ENCODE results near the gene RICTOR. TPM values are rescaled to one million over a fixed set of nuclear protein-coding genes. Genes with fewer than 3 reads are reported as not detected.
A peak's percentile ranks its signal among the peaks of the same experiment; 100 is the strongest.

The RICTOR gene
- total and polyA plus RNA-seq, 9 of the 15 experiments (the other 6 are each of a cell fraction or from before 2014, with no cell fraction given), result 13.9 to 46.6 (median 22.6) TPM

- TF ChIP-seq ZFP36 (IDR thresholded peaks at IDR 0.05; ENCODE audit: low read depth, low read length, partially characterized antibody) (no peak), POLR2H (tag; IDR thresholded peaks at IDR 0.05; ENCODE audit: low read depth) (no peak), ESRRB (CRISPR knock-in tag; IDR thresholded peaks at IDR 0.05; ENCODE audit: borderline replicate concordance) (no peak), SRSF1 (IDR thresholded peaks at IDR 0.05; ENCODE audit: low read depth, low read length) (no peak), RAD21 (CRISPR knock-in tag; conservative IDR thresholded peaks at IDR 0.05 in 1 of 2, IDR thresholded peaks at IDR 0.05 in 1 of 2) (0 out of 4 replicates have a peak, but pooled peaks of 1 of the 2 experiments have one; percentile 13), TCF15 (CRISPR knock-in tag; IDR thresholded peaks at IDR 0.05) (no peak), KDM4B (IDR thresholded peaks at IDR 0.05; ENCODE audit: borderline replicate concordance in 2 of 2, low read depth in 1 of 2) (no peak), FOSL1 (tag; conservative IDR thresholded peaks at IDR 0.05) (peak; percentile 50), TCF3 (CRISPR knock-in tag; IDR thresholded peaks at IDR 0.05) (peak; percentile 41; the same call in 1 of the 2 replicates), NFE2 (IDR thresholded peaks at IDR 0.05; ENCODE audit: low read depth) (peak; percentile 84), FOXM1 (IDR thresholded peaks at IDR 0.05; ENCODE audit: low read depth) (no peak), FOXM1 (CRISPR knock-in tag; IDR thresholded peaks at IDR 0.05; ENCODE audit: low read depth) (no peak), PTTG1 (tag; IDR thresholded peaks at IDR 0.05; ENCODE audit: low read depth) (no peak), NFE2L1 (tag; IDR thresholded peaks at IDR 0.05; ENCODE audit: borderline replicate concordance, low read depth) (peak; percentile 22; the same call in 1 of the 2 replicates), WHSC1 (IDR thresholded peaks at IDR 0.05; ENCODE audit: low read length) (no peak), SMARCA4 (IDR thresholded peaks at IDR 0.05) (peak; percentile 66; the same call in 1 of the 2 replicates), DPF2 (IDR thresholded peaks at IDR 0.05) (peak; percentile 61), TEAD4 (IDR thresholded peaks at IDR 0.05; ENCODE audit: low read length) (peak; percentile 37), TEAD4 (CRISPR knock-in tag; IDR thresholded peaks at IDR 0.05; ENCODE audit: borderline replicate concordance) (no peak), ELF4 (CRISPR knock-in tag; IDR thresholded peaks at IDR 0.05) (no peak), RFX5 (IDR thresholded peaks at IDR 0.05; ENCODE audit: low read depth, low read length) (no peak), ZNF518B (CRISPR knock-in tag; IDR thresholded peaks at IDR 0.05) (no peak), ZNF316 (IDR thresholded peaks at IDR 0.05) (peak; percentile 81), CCAR2 (IDR thresholded peaks at IDR 0.05; ENCODE audit: low read depth, low read length) (no peak)
- TF ChIP-seq, protein P1, sequence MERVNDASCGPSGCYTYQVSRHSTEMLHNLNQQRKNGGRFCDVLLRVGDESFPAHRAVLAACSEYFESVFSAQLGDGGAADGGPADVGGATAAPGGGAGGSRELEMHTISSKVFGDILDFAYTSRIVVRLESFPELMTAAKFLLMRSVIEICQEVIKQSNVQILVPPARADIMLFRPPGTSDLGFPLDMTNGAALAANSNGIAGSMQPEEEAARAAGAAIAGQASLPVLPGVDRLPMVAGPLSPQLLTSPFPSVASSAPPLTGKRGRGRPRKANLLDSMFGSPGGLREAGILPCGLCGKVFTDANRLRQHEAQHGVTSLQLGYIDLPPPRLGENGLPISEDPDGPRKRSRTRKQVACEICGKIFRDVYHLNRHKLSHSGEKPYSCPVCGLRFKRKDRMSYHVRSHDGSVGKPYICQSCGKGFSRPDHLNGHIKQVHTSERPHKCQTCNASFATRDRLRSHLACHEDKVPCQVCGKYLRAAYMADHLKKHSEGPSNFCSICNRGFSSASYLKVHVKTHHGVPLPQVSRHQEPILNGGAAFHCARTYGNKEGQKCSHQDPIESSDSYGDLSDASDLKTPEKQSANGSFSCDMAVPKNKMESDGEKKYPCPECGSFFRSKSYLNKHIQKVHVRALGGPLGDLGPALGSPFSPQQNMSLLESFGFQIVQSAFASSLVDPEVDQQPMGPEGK (CRISPR knock-in tag; IDR thresholded peaks at IDR 0.05; ENCODE audit: borderline replicate concordance), result no peak
These were observed 28.5 kb upstream of the RICTOR start (continued) for GRCh38 chr5:39102684-39103155.
